T-helper 17 cell (primary cell): ENCODE measurements around the gene CCDC63. TPM values are rescaled to one million over a fixed set of nuclear protein-coding genes. Genes with fewer than 3 reads are reported as not detected.

Experiments
- ATAC-seq: fragments of 150-1000 bp; cut with Tn5 transposase; 2 replicates; pipeline ENCODE4 v1.10.0; 2021; ENCODE audit warnings: mild to moderate bottlenecking, moderate library complexity
- DNase-seq, 3 donors: peaks; one replicate each; pipeline versions ENCODE4 v3.0.0 to v3.0.0-alpha.2; 2020 to 2021
- H3K9me3 ChIP-seq: one replicate; pipeline ENCODE4 v1.7.0; 2013; ENCODE audit warnings: low read length, mild to moderate bottlenecking; ENCODE audit not compliant: control insufficient read depth, poor library complexity, severe bottlenecking
- H3K27ac Mint-ChIP-seq: one replicate; pipeline ENCODE4 v1.8.0; 2022; ENCODE audit warnings: mild to moderate bottlenecking, moderate library complexity, mixed read lengths
- H3K27me3 Mint-ChIP-seq: one replicate; pipeline ENCODE4 v1.8.0; 2022; ENCODE audit warnings: mixed read lengths
- H3K36me3 Mint-ChIP-seq: one replicate; pipeline ENCODE4 v1.8.0; 2022; ENCODE audit warnings: low read depth, mixed read lengths
- H3K4me1 Mint-ChIP-seq: one replicate; pipeline ENCODE4 v1.8.0; 2022; ENCODE audit warnings: mild to moderate bottlenecking, mixed read lengths
- H3K4me3 Mint-ChIP-seq: one replicate; pipeline ENCODE4 v1.8.0; 2022; ENCODE audit warnings: mild to moderate bottlenecking, moderate library complexity, mixed read lengths
- total RNA-seq, 4 donors: library from RNA in 2 of 4; stranded (reverse) in 2 of 4; gene quantifications; one replicate each; pipeline ENCODE4 v1.2.3 and lab custom pipeline; 2022 to 2026

The CCDC63 gene
- total RNA-seq, 2 donors from 2014 or later, result not detected

DNA sequence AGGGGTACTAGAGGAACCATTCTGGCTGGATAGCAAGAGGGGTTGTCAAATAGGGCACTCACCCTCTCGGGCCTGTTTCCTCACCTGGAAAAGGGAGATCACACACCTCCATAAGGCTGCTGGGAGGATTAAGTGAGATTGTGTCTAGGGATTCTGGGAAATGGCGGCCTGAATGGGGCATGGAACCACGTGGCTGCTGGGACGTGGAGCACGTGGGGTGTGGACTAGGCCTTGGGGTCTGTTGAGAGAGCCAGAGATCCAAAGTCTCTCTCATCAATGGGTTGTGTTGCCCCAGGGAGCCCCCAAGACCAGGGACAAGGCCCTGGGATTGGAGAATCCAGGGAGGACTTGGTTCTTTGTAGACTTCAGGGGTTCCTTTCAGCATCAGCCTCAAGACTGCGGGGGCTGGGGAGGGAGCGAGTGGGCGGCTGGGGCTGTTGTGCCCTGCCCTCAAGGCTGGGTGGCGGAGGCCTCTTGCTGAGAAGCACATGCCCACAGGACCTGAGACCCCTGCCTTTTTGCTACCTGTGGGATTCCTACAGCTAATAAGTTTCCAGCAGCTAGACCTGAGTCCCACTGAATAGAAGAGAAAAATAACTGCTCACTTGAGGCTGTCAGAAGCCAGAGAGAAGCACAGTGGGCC is 77.0 kb downstream of the CCDC63 start:
- Mint-ChIP-seq H3K36me3 (peaks cover 2% of the 10 kb centered on the region), H3K4me1 (peaks cover 3% of the 10 kb centered on the region), H3K4me3 (no peak overlapping the region), H3K27me3 (peaks cover 53% of the 10 kb centered on the region), H3K27ac (no peak overlapping the region)
- no peak for ATAC-seq
- no peaks in the 10 kb centered on the region for H3K9me3 ChIP-seq
- no peak for DNase-seq

GRCh38 chr12:110927546-110927945 is 80.8 kb downstream of the CCDC63 start:
- Mint-ChIP-seq H3K36me3 (peaks cover 2% of the 10 kb centered on the region), H3K4me3 (no peak overlapping the region), H3K4me1 (peaks cover 4% of the 10 kb centered on the region), H3K27me3 (peaks cover 31% of the 10 kb centered on the region), H3K27ac (no peak overlapping the region)
- DNase-seq, result no peak
- no peaks in the 10 kb centered on the region for H3K9me3 ChIP-seq
- no peak for ATAC-seq

DNA sequence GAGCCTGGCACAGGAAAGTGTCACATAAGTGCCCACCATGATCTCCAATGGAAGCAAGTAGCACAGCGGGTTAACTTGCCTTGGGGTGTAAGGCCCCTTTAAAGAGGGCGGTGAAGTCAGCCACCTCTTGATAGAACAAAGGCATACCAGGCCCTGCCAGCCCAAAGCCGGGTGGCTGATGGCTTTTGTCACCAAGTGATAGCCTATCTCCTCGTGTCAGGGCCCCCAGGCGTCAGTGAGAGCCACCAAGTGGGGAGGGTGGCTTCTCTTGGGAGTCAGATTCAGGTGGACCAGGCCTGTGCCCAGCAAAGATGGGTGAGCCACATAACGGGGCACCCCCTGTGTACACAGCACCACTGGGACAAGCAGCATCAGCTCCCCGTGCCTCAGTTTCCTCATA is 81.9 kb downstream of the CCDC63 start:
- H3K9me3 ChIP-seq, result no peaks in the 10 kb centered on the region
- Mint-ChIP-seq H3K4me1 (peaks cover 4% of the 10 kb centered on the region), H3K36me3 (peaks cover 2% of the 10 kb centered on the region), H3K27ac (no peak overlapping the region), H3K4me3 (no peak overlapping the region), H3K27me3 (peaks cover 29% of the 10 kb centered on the region)
- no peak for ATAC-seq
- no peak for DNase-seq

DNA sequence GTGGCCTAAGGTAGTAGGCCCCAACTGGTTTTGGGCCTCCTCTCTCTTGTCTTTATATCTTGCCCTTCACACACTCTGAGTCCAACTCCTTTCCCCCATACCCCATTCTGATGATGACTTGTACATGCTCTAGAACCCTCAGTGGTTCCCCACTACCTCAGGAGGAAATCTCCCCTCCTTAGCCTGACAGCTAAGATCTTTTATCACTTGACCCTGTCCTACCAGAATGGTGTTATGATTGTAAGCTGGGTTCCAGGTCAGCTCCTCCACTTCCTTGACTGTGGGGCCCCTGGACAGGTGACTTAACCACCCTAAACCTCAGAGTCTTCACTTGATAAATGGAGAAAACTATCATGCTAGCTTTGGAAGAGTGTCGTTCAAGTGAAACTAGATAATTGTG is 83.0 kb downstream of the CCDC63 start:
- peaks cover 36% of the 10 kb centered on the region for H3K27me3 Mint-ChIP-seq
- no peak overlapping the region for H3K4me3 Mint-ChIP-seq
- H3K36me3 Mint-ChIP-seq, result peaks cover 2% of the 10 kb centered on the region
- ATAC-seq, result no peak
- no peak for DNase-seq
- H3K4me1 Mint-ChIP-seq, result peaks cover 4% of the 10 kb centered on the region
- no peak overlapping the region for H3K27ac Mint-ChIP-seq
- no peaks in the 10 kb centered on the region for H3K9me3 ChIP-seq

- H3K9me3 ChIP-seq, result no peaks in the 10 kb centered on the region
- no peak for ATAC-seq
- peaks cover 31% of the 10 kb centered on the region for H3K27me3 Mint-ChIP-seq
- DNase-seq, result no peak
- H3K4me1 Mint-ChIP-seq, result peaks cover 4% of the 10 kb centered on the region
- peaks cover 2% of the 10 kb centered on the region for H3K36me3 Mint-ChIP-seq
- H3K4me3 Mint-ChIP-seq, result no peak overlapping the region
- no peak overlapping the region for H3K27ac Mint-ChIP-seq
These were observed 83.8 kb downstream of the CCDC63 start for GRCh38 chr12:110930348-110931314.

- Mint-ChIP-seq H3K4me1 (peaks cover 4% of the 10 kb centered on the region), H3K4me3 (no peak overlapping the region), H3K27me3 (peaks cover 31% of the 10 kb centered on the region), H3K36me3 (no peaks in the 10 kb centered on the region), H3K27ac (no peak overlapping the region)
- DNase-seq (no peak), ATAC-seq (no peak)
- no peaks in the 10 kb centered on the region for H3K9me3 ChIP-seq
These were observed 84.5 kb downstream of the CCDC63 start for GRCh38 chr12:110931315-110931728.

- ATAC-seq (no peak), DNase-seq (no peak)
- no peak overlapping the region for H3K4me3 Mint-ChIP-seq
- H3K4me1 Mint-ChIP-seq, result peaks cover 6% of the 10 kb centered on the region
- H3K9me3 ChIP-seq, result no peaks in the 10 kb centered on the region
- H3K27me3 Mint-ChIP-seq, result peaks cover 37% of the 10 kb centered on the region
- no peak overlapping the region for H3K27ac Mint-ChIP-seq
- H3K36me3 Mint-ChIP-seq, result no peaks in the 10 kb centered on the region
These were observed 85.3 kb downstream of the CCDC63 start for GRCh38 chr12:110932046-110932445.

DNA sequence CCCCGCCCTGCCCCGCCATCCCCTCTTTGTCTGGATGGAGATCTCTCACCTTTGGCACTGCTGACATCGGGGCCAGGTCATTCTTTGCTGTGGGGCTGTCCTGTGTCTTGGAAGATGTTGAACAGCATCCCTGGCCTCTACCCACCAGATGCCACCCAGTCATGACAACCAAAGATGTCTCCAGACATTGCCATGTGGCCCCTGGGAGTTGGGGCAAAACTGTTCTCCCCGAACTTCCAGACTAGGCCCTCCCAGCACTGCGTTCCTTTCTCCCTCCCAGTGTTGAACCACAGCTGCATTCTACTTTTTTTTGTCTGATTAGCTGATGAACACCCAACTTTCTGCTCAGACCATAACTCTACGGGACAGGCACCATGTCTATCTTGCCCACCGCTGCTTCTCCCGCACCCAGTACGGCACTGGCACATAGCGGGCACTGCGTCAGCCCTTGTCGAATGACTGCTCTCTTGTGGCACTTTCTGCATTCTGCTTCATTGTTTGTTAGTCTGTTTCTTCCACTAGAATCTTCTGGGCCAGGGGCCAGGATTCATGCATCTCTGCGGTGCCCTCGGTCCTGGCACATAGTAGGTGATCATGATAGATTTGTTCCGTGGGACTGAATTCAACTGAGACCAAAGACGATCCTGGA is 86.7 kb downstream of the CCDC63 start:
- ATAC-seq, result no peak
- peaks cover 7% of the 10 kb centered on the region for H3K4me1 Mint-ChIP-seq
- H3K27me3 Mint-ChIP-seq, result peaks cover 43% of the 10 kb centered on the region
- DNase-seq, result no peak
- peak overlapping the region; percentile 19 for H3K27ac Mint-ChIP-seq
- H3K4me3 Mint-ChIP-seq, result no peak overlapping the region
- H3K36me3 Mint-ChIP-seq, result no peaks in the 10 kb centered on the region
- H3K9me3 ChIP-seq, result no peaks in the 10 kb centered on the region

DNA sequence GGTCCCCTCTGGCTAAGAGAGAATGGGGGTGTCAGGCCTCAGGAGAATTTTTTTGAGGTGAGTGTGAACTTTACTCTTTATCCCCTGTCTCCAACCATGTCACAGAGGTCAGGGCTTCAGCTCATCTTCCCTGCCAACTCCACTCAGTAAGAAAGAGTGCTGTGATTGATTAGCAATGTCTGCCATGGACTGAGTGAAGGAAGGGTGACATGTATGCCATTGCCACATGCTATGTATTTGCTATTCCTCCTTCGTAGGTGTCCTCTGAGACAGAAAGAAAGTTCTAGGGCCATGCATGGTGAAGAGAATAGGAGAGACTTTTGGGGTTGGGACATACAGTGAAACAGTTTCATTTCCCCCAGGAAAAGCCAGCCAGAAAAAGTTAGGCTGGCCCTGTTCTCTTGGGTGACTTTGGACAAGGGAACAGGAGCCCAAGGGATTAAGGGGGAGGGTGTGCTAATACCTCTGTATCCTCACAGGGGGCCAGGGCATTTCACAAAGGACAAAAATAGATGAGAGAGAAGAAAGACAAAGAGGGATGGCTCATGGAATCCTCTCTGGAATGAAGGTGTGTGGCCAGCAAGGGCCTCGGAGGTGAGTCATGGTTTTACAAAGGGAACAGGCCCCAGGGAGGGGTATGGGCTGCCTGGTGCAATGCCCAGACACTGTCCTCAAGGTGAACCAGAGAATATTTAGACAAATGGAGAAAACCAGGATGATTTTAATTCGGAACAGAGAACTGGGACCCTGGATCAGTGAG is 87.5 kb downstream of the CCDC63 start:
- Mint-ChIP-seq H3K4me3 (no peak overlapping the region), H3K4me1 (peaks cover 7% of the 10 kb centered on the region), H3K27me3 (peaks cover 43% of the 10 kb centered on the region), H3K27ac (no peak overlapping the region), H3K36me3 (no peaks in the 10 kb centered on the region)
- H3K9me3 ChIP-seq, result no peaks in the 10 kb centered on the region
- DNase-seq (no peak), ATAC-seq (no peak)

DNA sequence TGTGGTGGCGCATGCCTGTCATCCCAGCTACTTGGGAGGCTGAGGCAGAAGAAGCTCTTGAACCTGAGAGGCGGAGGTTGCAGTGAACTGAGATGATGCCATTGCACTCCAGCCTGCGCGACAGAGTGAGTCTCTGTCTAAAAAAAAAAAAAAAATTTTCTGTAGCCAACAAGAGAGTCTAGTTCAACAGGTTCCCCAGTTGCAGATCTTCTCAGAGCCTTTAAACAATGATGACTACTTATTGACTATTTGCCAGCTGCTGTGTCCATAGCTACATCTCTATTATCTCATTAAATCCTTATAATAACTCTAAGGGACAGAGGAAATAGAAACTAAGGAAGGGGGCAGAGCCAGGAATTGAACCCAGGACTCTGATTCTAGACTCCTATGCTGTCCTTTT is 88.8 kb downstream of the CCDC63 start:
- no peaks in the 10 kb centered on the region for H3K9me3 ChIP-seq
- H3K4me1 Mint-ChIP-seq, result peaks cover 7% of the 10 kb centered on the region
- H3K27ac Mint-ChIP-seq, result no peak overlapping the region
- H3K36me3 Mint-ChIP-seq, result no peaks in the 10 kb centered on the region
- no peak for DNase-seq
- peaks cover 47% of the 10 kb centered on the region for H3K27me3 Mint-ChIP-seq
- ATAC-seq, result no peak
- H3K4me3 Mint-ChIP-seq, result no peak overlapping the region

DNA sequence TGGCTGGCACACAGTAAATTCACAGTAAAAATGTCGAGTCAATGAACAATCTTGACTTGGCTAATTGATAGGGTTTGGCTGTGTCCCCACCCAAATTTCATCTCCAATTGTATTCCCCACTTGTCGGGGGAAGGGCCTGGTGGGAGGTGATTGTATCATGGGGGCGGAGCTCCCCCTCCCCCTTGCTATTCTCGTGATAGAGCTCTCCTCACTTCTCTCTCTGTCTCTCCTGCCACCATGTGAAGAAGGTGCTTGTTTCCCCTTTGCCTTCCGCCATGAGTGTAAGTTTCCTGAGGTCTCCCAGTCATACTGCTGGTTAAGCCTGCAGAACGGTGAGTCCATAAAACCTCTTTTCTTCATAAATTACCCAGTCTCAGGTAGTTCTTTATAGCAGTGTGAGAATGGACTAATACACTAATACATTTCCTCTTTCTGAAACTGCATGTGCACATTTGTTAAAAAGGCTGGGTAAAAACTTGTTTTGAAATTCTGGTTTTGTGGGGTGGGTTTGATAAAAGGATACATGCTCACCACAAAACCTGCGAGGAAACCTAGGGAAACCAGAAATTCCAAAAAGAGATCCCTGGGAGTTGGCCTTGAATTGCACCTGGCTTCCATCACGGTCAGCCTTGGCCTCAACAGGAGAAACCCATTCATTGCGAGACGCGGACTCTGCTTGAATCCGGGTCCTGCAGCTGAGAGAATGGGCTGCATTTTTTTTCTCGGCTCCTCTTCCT is 89.7 kb downstream of the CCDC63 start:
- Mint-ChIP-seq H3K27ac (no peak overlapping the region), H3K4me3 (peak overlapping the region; percentile 28), H3K36me3 (no peaks in the 10 kb centered on the region), H3K27me3 (peaks cover 49% of the 10 kb centered on the region), H3K4me1 (peaks cover 7% of the 10 kb centered on the region)
- ATAC-seq (no peak), DNase-seq (no peak)
- no peaks in the 10 kb centered on the region for H3K9me3 ChIP-seq

GRCh38 chr12:110937104-110937641 is 90.4 kb downstream of the CCDC63 start:
- peaks cover 46% of the 10 kb centered on the region for H3K27me3 Mint-ChIP-seq
- peaks cover 2% of the 10 kb centered on the region for H3K36me3 Mint-ChIP-seq
- peak overlapping the region; percentile 84 for H3K27ac Mint-ChIP-seq
- peak overlapping the region; percentile 28 for H3K4me3 Mint-ChIP-seq
- peaks cover 5% of the 10 kb centered on the region for H3K4me1 Mint-ChIP-seq
- DNase-seq (peak; percentile 27 to 55 (median 36)), ATAC-seq (peak; percentile 56)
- no peaks in the 10 kb centered on the region for H3K9me3 ChIP-seq
